Activated T-helper 1 cell treated with anti-CD3 and anti-CD28 coated beads, Interleukin-2, amount 50 U/mL, for 16 hours (primary cell): ENCODE data around the gene RPL18.
A peak's percentile ranks its signal among the peaks of the same experiment; 100 is the strongest.
"Not testable (repeated sequence)": the region's sequence is repeated elsewhere in the genome, so short reads cannot be mapped to it uniquely, and the experiment has no call there.

Source experiments
- DNase-seq, 2 donors: peaks; one replicate each; pipeline ENCODE4 v3.0.0-alpha.2; 2020; ENCODE audit warnings: low read depth in 1 of 2, low spot score in 1 of 2

Gene RPL18

GRCh38 chr19:48644839-48645619 is 26.1 kb upstream of the RPL18 start:
- peak; percentile 37 to 58 for DNase-seq

DNA sequence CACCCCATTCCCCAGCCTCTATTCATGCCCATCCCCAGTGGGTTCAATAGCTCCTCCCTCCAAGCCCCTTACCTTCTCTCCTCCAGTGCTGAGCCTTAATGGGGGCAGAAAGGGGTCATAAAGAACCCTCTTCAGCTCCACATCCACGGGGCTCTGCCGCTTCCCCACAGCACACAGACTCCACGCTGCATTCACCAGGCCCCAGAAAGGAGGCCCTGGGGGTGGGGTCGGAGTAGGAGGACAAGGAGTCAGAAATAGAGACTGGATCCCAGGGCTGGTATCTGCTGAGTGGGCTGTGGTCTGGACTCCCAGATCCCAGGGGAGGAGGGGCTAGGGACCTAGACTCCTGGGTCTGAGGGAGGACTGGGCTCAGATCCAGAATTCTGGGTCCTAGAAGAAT is 25.4 kb upstream of the RPL18 start:
- DNase-seq = no peak

GRCh38 chr19:48642862-48643261 is 23.9 kb upstream of the RPL18 start:
- no peak for DNase-seq

DNA sequence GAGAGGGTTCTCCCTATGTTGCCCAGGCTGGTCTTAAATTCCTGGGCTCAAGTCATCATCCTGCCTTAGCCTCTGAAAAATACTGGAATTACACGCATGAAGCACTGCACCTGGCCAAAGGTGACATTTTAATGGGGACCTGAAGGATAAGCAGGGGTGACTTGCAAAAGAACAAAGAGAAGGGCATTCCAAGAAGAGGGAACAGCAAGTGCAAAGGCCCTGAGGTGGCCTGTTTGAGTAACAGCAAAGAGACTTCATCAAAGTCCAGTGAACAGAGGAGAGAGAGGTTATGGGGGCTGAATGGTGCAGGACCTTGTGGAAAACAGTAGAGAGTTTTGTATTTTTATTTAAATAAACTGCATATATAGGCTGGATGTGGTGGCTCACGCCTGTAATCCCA is 22.9 kb upstream of the RPL18 start:
- no peak for DNase-seq

DNA sequence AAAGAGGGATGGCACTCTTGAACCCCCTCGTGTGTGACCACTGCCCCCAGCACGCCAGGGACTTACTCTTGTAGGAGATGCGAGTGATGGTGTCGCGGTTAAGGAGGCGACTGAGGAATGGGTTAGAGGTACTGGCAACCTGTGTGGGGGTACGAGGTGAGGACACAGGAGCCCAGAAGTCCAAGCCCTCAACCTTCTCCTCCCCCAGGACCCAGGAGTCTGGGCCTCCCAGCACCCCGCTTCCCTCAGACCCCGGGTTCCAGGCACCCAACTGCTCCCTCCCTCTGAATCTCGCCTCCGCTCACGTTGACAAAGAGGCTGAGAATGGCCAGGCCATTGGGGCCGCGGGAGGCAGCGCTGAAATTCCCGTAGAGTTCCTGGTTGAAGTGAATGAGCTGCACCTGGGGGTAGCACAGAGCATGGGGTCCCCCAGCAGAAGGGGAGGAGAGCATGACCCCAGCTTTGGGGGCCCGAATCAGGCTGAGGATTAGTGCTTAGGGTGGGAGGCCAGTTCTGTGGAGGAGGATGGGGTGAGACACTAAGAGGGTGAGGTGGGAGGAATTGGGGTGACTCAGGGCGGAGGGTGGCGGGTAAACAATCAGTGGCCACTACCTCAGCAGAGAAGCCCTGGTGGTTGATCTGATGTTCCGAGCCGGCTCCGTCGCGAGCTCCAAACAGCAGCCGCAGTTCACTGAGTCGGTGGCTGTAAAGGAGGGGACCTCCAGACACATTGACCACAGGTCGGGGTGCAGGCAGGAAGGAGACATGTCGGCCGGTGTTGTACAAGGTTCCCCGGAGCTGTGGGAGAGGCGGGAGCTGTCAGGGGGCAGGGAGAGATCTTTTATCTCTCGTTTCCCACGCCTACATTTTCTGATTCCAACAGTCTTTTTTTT is 20.8 kb upstream of the RPL18 start:
- no peak for DNase-seq

DNA sequence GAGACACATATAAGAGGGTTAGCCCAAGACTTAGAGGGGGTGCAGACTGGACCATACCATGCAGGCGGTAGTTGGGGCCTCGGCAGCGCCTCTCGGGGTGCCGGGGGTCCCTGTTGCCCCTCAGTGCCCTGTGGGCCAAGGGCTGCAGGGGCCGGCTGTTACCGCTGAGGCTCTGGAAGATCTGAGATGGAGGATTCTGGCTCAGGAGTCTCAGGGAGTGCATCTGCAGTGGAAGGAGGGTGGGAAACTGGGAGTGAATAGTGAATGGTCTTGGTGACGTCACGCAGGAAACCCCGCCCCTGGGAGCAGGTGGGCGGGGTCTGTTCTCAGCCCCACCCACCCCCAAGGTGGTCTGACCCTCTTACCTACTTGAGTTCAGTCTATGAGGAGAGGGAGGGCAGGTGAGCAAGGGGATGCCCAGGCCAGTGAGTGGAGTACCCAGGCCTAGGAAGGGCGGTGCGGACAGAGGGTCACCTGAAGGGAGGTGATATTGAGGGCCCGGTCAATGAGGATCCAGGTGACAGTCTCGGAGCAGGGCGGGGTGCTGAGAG is 19.9 kb upstream of the RPL18 start:
- no peak for DNase-seq

- DNase-seq = peak; percentile 59 to 71
These were observed 19.2 kb upstream of the RPL18 start for GRCh38 chr19:48637948-48638830.

- peak; percentile 99 for DNase-seq
These were observed 18.5 kb upstream of the RPL18 start for GRCh38 chr19:48637449-48637947.

DNA sequence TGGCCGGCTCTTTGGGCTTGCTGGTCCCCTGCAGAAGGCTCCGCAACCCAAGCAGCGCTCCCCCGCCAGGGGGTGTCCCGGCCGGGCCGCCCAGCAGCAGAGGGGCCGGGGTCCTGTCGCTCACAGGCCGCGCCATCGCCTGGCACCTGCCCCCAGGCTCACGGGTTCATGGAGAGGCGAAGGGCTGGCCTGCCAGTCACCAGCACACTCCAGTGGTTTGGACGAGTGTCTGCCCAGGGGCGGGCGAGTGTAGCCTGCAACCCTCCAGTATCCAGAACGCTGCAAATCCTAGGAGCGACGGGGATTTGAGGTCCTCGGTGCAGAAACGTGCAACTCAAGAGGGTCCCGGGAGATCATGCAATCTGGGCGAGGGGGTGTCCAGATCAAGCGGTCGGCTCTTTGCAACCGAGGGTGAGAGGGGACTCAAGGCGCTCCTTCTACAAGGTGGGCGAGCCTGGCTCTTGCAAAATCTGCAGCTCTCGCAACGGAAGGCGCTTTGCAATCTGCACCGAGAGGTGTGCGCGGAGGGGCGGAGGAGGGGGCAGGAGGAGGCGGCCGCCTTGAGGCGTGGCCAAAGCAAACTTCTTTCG is 18.0 kb upstream of the RPL18 start, which contains the start of gene DBP:
Gene DBP (minus strand): TSS at position 521 of the 590 bp plus-strand sequence. CDS start 385 bp downstream, at position 136.
- no peak for DNase-seq

DNA sequence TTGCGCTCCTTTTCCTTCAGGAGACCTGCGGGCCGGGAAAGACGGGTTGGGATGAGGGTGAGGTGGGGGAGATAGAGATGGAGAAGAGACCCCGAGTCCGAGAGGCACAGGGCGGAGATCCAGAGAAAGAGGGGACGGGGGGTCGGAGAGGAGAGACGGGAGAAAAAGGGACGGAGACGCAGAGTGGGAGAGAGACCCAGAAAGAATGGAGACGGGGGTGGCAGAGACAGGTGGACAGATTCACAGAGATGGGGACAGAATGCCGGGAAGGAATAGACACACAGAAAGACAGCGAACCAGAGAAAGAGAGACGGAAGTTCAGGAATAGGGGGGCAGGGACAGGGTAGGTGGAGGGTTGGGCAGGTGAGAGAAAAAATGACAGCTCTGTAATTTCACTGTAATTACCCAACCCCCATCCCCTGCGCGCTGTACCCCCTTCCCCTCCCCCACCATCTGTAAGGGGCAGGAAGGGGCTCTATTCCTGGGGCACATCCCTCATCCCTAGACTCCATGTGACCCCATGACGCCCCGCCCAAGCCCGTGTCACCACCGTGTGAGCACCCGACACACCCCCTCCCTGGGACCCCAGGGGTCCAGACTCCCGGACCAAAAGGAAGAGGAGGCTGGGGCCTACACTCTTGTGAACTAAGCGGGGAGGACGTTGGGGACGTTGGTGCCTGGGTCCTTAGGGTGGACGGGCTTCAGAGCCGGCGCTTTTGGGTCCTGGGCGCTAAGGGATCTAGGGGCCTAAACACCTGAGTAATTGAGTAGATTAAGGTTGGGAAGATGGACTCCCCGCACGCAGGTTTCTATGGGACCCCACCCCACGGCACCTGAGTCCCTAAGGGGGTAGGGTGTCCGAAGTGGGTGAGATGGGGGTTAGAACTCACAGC is 17.2 kb upstream of the RPL18 start:
- DNase-seq = no peak

DNA sequence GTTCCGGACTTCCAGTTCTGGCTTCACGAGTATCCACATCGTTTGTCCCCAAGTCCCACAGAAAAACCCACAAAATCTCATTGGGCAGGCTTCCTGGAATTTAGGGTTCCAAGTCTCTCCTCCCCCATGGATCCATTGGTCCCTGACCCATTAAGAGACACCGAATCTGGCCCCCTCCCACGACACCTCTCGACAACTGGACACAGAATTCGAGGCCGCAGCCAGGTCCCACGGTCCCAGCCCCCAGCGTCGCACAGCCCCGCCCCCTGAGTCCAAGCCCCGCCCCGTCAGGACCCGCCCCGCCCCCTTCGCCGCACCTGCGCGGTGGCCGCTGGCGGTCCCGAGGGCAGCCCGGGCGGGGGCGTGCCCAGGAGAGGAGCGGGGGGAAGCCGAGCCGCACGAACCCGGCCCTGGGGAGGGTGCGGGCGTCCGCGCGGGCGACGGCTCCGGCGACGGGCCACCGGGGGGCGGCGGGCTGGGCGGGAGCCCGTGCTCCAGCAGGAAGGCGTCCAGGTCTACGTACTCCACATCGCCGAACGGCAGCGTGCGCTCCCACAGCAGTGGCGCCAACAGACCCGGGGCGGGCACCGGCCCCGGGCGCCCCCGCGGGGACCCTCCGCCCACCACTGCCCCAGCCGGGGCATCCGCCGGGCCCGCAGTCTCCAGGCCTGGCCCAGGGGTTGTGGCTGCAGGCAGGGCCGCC is 16.4 kb upstream of the RPL18 start:
- peak; percentile 57 to 69 for DNase-seq

GRCh38 chr19:48634424-48635262 is 15.7 kb upstream of the RPL18 start:
- DNase-seq = peak; percentile 83 to 85

GRCh38 chr19:48634036-48634342 is 15.0 kb upstream of the RPL18 start:
- no peak for DNase-seq

GRCh38 chr19:48633148-48634035 is 14.4 kb upstream of the RPL18 start:
- DNase-seq = no peak

DNA sequence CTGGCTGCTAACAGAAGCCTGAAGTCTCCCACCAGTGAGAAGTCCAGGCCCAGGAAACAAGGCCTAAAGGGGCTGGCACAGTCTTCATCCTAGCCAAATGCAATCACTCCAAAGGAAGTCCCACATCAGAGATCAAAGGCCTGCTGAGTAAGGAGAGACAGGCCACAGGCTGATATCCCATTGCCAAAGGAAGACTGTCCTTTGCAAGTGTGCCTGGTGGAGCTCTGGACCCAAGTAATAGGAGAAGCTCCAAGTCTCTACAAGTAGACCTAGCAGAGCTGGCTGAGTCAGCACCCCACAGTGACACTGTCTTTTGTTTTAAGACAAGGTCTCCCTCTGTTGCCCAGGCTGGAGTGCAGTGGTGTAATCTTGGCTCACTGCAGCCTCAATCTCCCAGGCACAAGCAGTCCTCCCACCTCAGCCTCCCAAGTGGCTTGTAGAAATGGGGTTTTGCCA is 13.7 kb upstream of the RPL18 start:
- DNase-seq = no peak

- DNase-seq = not testable (repeated sequence)
These were observed 13.3 kb upstream of the RPL18 start for GRCh38 chr19:48632286-48632685.

DNA sequence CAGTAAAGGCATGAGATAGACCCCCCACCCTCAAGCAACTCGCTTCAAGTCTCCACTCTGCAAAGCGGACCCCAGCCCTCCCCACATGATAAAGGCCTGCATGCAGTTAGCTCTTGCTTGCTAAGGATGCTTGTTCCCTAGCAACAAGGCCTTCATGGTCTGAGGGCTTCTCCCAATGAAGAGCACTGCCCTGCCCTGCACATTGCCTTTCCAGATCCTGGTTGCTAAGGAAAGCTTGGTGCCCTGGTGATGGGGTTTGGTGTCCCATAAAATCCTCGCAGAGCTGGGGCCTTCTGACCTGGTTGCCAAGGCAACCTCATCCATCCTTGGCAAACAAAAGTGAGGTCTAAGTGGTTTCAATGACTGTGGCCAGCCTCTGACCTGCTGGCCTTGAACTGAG is 12.2 kb upstream of the RPL18 start:
- no peak for DNase-seq
